HG03575 (cell line): Measurements from ENCODE around the gene UBE2H.

Experiments used
- ATAC-seq: cut with Tn5 transposase; IDR thresholded peaks from one replicate; pipeline ENCODE4 v1.9.1; 2021; ENCODE audit not compliant: unreplicated experiment, insufficient number of reproducible peaks, low FRiP score; ENCODE audit errors: extremely low read depth

Gene UBE2H

DNA sequence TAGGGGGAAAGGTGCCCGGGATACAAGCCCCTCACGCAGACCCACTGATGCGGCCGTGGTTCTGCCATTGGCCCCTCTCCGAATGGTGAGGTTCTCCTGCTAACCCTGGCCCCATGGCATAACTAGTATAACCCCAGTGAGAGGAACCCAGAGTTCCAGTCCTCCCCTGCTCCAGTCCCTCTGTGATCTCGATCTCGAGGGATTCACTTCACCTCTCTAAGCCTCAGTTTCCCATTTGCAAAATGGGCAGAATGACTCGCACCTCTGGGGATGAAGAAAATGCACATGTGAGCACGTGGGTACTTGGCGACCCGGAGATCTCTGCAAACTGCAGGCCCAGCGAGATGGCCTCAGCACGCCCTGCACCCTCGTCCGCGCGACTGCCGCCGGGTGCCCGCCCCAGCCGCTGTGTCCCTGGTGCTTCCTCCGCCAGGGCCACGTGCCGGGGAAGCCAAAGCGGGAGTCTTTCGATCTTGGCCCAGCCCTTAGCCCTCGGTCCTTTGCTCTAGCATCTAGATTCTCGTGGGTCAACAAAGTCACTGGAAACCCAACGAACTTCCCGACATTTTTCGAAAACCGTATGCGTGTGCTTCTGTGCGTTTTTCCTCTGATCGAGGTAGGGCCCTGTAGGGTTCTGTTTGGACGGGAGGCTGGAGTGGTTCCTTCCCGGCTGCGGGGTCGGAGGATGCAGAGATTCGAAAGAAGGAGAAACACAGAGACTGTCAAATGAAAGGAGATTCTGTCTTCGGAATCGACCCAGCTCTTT is 169.8 kb downstream of the UBE2H start:
- ATAC-seq = no peak

DNA sequence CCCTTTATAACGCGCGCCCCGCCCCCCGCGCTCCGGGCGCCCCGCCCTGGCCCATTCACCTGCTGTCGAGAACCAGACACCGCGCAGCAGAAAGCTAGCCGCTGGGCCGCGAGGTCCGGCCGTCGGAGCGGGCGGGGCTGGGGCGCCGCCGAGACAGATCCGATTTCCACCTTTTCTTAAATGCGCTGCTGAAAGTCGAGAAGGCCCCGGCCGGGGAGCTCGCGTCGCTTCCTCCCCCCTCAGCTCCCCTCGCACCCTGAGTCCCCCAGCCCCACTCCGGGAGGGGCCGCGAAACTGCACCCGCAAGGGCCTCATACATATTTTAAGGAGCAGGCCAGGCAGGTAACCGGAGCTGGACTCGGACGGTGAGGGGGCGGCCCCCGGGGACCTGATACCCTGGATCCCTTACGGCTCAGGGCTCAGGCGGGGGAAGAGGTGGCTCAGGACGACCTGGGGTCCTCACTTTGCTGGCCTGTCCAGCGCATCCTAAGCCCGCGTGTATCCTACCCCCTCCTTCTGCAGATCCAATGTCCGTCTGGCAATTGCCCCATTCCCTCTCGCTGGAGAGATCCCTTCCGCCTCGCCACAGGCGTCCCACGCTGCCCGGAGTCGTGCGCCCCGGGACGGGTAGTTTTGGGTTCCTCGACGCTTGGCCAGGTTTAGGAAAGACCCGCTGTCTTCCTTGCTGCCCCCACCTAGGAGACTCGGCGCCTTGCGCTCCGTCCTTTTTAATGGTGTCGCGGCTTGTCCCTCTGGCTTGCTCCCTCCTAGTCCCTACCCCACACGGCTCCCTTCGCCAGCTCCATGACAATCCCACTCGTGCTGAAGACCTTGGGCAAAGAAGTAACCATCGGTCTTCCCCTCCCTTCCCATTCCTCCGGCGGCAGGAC is 170.6 kb downstream of the UBE2H start:
- ATAC-seq = no peak

DNA sequence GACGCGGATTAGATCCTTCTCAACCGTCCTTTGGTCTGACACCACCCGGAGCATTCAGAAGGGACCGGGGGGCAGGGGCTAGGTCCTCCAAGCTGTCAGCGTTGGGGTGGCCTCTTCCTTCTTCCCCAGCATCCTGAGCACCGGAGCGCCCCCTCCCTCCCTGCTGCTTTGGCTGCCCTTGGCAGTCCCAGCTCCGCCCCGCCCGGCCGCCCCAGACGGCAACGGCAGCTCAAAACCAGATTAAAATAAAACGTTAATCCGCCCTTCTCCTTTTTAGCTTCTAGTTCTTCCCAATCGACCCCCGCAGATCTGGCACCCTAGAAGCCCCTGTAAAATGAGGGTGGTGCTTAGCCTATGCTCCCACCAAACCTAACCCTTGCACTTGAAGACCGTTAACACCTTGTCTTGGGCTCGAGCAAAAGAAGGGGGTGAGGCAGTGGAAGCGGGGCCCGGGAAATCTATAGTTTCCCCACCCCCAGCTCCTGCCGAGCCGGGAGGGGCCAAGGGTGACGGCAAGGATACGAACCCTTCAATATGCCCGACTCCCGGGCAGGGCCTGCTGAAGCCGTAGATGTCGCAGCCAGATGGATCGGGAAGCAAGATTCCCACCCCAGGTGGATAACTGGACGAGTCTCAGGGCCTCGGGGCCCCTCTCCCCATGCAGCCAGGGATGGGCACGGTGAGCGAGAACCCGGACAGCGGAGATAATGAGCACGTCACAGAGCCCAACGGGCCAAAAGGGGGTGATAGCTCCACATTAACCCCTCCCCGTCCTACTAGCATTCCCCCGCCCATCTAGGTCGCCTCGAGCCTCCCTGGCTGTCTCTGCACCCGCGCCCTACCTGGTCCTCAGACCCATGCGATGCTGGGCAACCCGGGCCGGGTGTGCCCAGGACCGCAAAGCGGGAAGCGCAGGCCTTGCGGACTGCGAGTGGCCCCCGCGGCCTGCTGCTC is 171.5 kb downstream of the UBE2H start:
- no peak for ATAC-seq
